HCT116 (cell line): ENCODE data around the gene PELO. TPM values are rescaled to one million over a fixed set of nuclear protein-coding genes. Genes with fewer than 3 reads are reported as not detected.

ENCODE experiments used
- ATAC-seq: fragments of 200-7000 bp; cut with Tn5 transposase; 2 replicates; pipeline ENCODE4 v1.9.1; 2020; ENCODE audit warnings: mild to moderate bottlenecking, moderate library complexity
- BruUV-seq: library from RNA; stranded (reverse); fragments of 400-500 nt; replicated peaks from 2 replicates; lab custom pipeline; 2021; lab: Mats Ljungman, UMichigan
- CTCF ChIA-PET: fragments of 300-600 bp; sonication (Branson Sonifier 250); formaldehyde crosslinking; loops from one replicate; lab custom pipeline; 2021; ENCODE audit warnings: antibody characterized with exemption; lab: Charles Lee
- POLR2A ChIA-PET: fragments of 300-600, 350-600 bp; sonication (Branson Sonifier 250); formaldehyde crosslinking; loops from one replicate; lab custom pipeline; 2021; ENCODE audit warnings: antibody characterized with exemption; lab: Charles Lee
- RAD21 ChIA-PET, 2 experiments: fragments of 300-600 bp; sonication (Branson Sonifier 250); formaldehyde crosslinking; loops; one replicate each; lab custom pipeline; 2023; ENCODE audit warnings: low total read pairs in 2 of 2; ENCODE audit not compliant: uncharacterized antibody in 2 of 2, unreplicated experiment in 2 of 2, low non-redundant PET in 1 of 2; lab: Charles Lee
- DNase-seq: peaks from one replicate; pipeline ENCODE4 v3.0.0-alpha.2; 2010; ENCODE audit warnings: low read depth, low spot score
- H2AFZ ChIP-seq: fragments of 200-600 bp; shearing (Covaris generic), sonication (generic); 2 replicates; pipeline ENCODE4 v1.6.1; 2017; ENCODE audit warnings: low read depth, mixed run types, mixed read lengths, antibody characterized with exemption, low read length; ENCODE audit not compliant: poor library complexity, severe bottlenecking
- H3K27ac ChIP-seq: 2 replicates; pipeline ENCODE4 v1.5.1; 2012; ENCODE audit warnings: low read depth, low read length
- H3K27me3 ChIP-seq: fragments of 200-600 bp; sonication (generic); 2 replicates; pipeline ENCODE4 v1.6.1; 2016; ENCODE audit warnings: mixed run types, low read length, mixed read lengths; ENCODE audit not compliant: insufficient read depth
- H3K36me3 ChIP-seq, 2 experiments: fragments of 200-500 bp in 1 of 2; fragments of 200-600 bp in 1 of 2; sonication (Bioruptor generic) in 1 of 2; sonication (generic) in 1 of 2; 2 replicates each; pipeline versions ENCODE4 v1.5.1 to v1.6.1; 2014 to 2016; ENCODE audit warnings: low read length in 2 of 2, inconsistent platforms in 1 of 2, mixed read lengths in 1 of 2, mixed run types in 1 of 2; ENCODE audit not compliant: insufficient read depth in 2 of 2, control insufficient read depth in 1 of 2
- H3K4me1 ChIP-seq, 2 experiments: fragments of 200-600 bp in 1 of 2; sonication (generic) in 1 of 2; 2 replicates each; pipeline versions ENCODE4 v1.5.1 to v1.6.1; 2012 to 2017; ENCODE audit warnings: low read length in 2 of 2, inconsistent platforms in 1 of 2, mild to moderate bottlenecking in 1 of 2, mixed read lengths in 1 of 2, mixed run types in 1 of 2, moderate library complexity in 1 of 2; ENCODE audit not compliant: insufficient read depth in 2 of 2, control insufficient read depth in 1 of 2
- H3K4me2 ChIP-seq: fragments of 200-600 bp; sonication (generic); 2 replicates; pipeline ENCODE4 v1.6.1; 2017; ENCODE audit warnings: mixed run types, low read length, mixed read lengths
- H3K4me3 ChIP-seq, 2 experiments: fragments of 200-600 bp in 1 of 2; sonication (generic) in 1 of 2; replicated peaks in 1 of 2; 2 replicates each; pipeline ENCODE4 v1.5.1; 2011 to 2016; ENCODE audit warnings: low read length in 2 of 2, control low read depth in 1 of 2, low read depth in 1 of 2, mild to moderate bottlenecking in 1 of 2, mixed read lengths in 1 of 2, mixed run types in 1 of 2
- H3K79me2 ChIP-seq: fragments of 200-600 bp; sonication (generic); 2 replicates; pipeline ENCODE4 v1.6.1; 2017; ENCODE audit warnings: mild to moderate bottlenecking, mixed run types, low read length, moderate library complexity, mixed read lengths; ENCODE audit not compliant: insufficient read depth
- H3K9ac ChIP-seq: fragments of 200-600 bp; sonication (generic); 2 replicates; pipeline ENCODE4 v1.6.1; 2016; ENCODE audit warnings: low read length, mixed read lengths
- H3K9me2 ChIP-seq: fragments of 200-600 bp; sonication (generic), shearing (Covaris generic); 2 replicates; pipeline ENCODE4 v1.6.1; 2017; ENCODE audit warnings: mixed run types, mild to moderate bottlenecking, moderate library complexity; ENCODE audit not compliant: insufficient read depth
- H3K9me3 ChIP-seq, 2 experiments: fragments of 200-500 bp in 1 of 2; fragments of 200-600 bp in 1 of 2; sonication (Bioruptor generic) in 1 of 2; sonication (generic) in 1 of 2; 2 replicates each; pipeline ENCODE4 v1.6.1; 2014 to 2017; ENCODE audit warnings: low read length in 2 of 2, mixed read lengths in 2 of 2, inconsistent platforms in 1 of 2, low read depth in 1 of 2, mild to moderate bottlenecking in 1 of 2, mixed run types in 1 of 2, moderate library complexity in 1 of 2; ENCODE audit not compliant: control insufficient read depth in 1 of 2, insufficient read depth in 1 of 2
- H4K20me1 ChIP-seq: fragments of 200-600 bp; sonication (generic), shearing (Covaris generic); 2 replicates; pipeline ENCODE4 v1.6.1; 2017; ENCODE audit warnings: mixed run types, mild to moderate bottlenecking, moderate library complexity; ENCODE audit not compliant: insufficient read depth
- CBX3 ChIP-seq: IDR thresholded peaks from 2 replicates; pipeline ENCODE4 v1.6.1; 2012; ENCODE audit warnings: low read depth
- CEBPB ChIP-seq: IDR thresholded peaks from 2 replicates; pipeline ENCODE4 v1.6.1; 2012; ENCODE audit warnings: low read depth
- CTCF ChIP-seq, 3 experiments: fragments of 200-600 bp in 1 of 3; sonication (generic) in 1 of 3; IDR thresholded peaks in 2 of 3; conservative IDR thresholded peaks in 1 of 3; 2 replicates each; pipeline ENCODE4 v1.5.1; 2012 to 2017; ENCODE audit warnings: low read depth in 2 of 3, low read length in 2 of 3, antibody characterized with exemption in 1 of 3, borderline replicate concordance in 1 of 3, control low read depth in 1 of 3, mild to moderate bottlenecking in 1 of 3, mixed read lengths in 1 of 3, mixed run types in 1 of 3, moderate library complexity in 1 of 3; ENCODE audit not compliant: insufficient read depth in 1 of 3
- ELF1 ChIP-seq: IDR thresholded peaks from 2 replicates; pipeline ENCODE4 v1.6.1; 2012; ENCODE audit warnings: low read depth, borderline replicate concordance
- FOSL1 ChIP-seq: IDR thresholded peaks from 2 replicates; pipeline ENCODE4 v1.6.1; 2012; ENCODE audit warnings: low read depth
- JUND ChIP-seq: IDR thresholded peaks from 2 replicates; pipeline ENCODE4 v1.6.1; 2012
- RAD21 ChIP-seq: IDR thresholded peaks from 2 replicates; pipeline ENCODE4 v1.6.1; 2012; ENCODE audit warnings: low read depth, mild to moderate bottlenecking
- SP1 ChIP-seq: IDR thresholded peaks from 2 replicates; pipeline ENCODE4 v1.6.1; 2012; ENCODE audit warnings: low read depth
- TCF7L2 ChIP-seq: IDR thresholded peaks from 2 replicates; pipeline ENCODE4 v1.7.0; 2011; ENCODE audit warnings: borderline replicate concordance, inconsistent platforms; ENCODE audit not compliant: insufficient read depth, insufficient read length; ENCODE audit errors: extremely low read depth
- ZNF274 ChIP-seq: fragments of 200-500 bp; sonication (Bioruptor generic); IDR thresholded peaks from 2 replicates; pipeline ENCODE4 v1.6.1; 2014; ENCODE audit warnings: mild to moderate bottlenecking, low read depth, low read length, inconsistent platforms
- intact Hi-C: fragments of 100-400 bp; cut with micrococcal nuclease; formaldehyde crosslinking; loops from 2 replicates; pipeline ENCODE4 v1.10.0; 2022
- total RNA-seq: library from RNA; stranded (reverse); gene quantifications from one replicate; pipeline ENCODE4 v1.2.1, GENCODE V29; 2021; ENCODE audit not compliant: unreplicated experiment

PELO gene
- total RNA-seq, 1 experiment from 2014 or later = 16.5 TPM

GRCh38 chr5:52749666-52750065 is 38.0 kb upstream of the PELO start:
- POLR2A ChIA-PET = no interaction called here

GRCh38 chr5:52751137-52751536 is 36.6 kb upstream of the PELO start:
- no peaks in the 10 kb centered on the region for H3K9me3 ChIP-seq
- no peak for TF ChIP-seq ELF1
- no peak for TF ChIP-seq CTCF (IDR thresholded peaks at IDR 0.05 in 2 of 3, conservative IDR thresholded peaks at IDR 0.05 in 1 of 3; ENCODE audit: borderline replicate concordance in 1 of 3, insufficient read depth in 1 of 3, low read depth in 2 of 3, low read length in 2 of 3)
- TF ChIP-seq CEBPB = no peak
- no peak for TF ChIP-seq CBX3
- TF ChIP-seq, all 23 proteins: peak for 0
- intact Hi-C loops = no loop called here
- Histone ChIP-seq H2AFZ (no peak overlapping the region), H3K79me2 (no peaks in the 10 kb centered on the region), H3K36me3 (no peaks in the 10 kb centered on the region), H3K27ac (no peak overlapping the region), H3K9ac (no peak overlapping the region), H3K9me2 (no peaks in the 10 kb centered on the region), H3K27me3 (0 out of 2 replicates have a peak, but pooled peaks cover 4% of the 10 kb centered on the region), H4K20me1 (no peaks in the 10 kb centered on the region), H3K4me2 (no peak overlapping the region), H3K4me1 (no peaks in the 10 kb centered on the region), H3K4me3 (no peak overlapping the region)
- DNase-seq (no peak), ATAC-seq (no peak)
- ChIA-PET RAD21 (no interaction called here), POLR2A (no interaction called here), CTCF (no interaction called here)
- no TSS peak for BruUV-seq

More at GRCh38 chr5:52749666-52750065, 38.0 kb upstream of the PELO start:
- Histone ChIP-seq H3K4me1 (no peaks in the 10 kb centered on the region), H3K27me3 (0 out of 2 replicates have a peak, but pooled peaks cover 4% of the 10 kb centered on the region), H2AFZ (no peak overlapping the region), H3K79me2 (no peaks in the 10 kb centered on the region), H3K4me2 (no peak overlapping the region), H3K27ac (no peak overlapping the region), H3K9me3 (no peaks in the 10 kb centered on the region), H3K9me2 (no peaks in the 10 kb centered on the region), H4K20me1 (no peaks in the 10 kb centered on the region), H3K9ac (no peak overlapping the region), H3K4me3 (no peak overlapping the region), H3K36me3 (no peaks in the 10 kb centered on the region)
- ATAC-seq (no peak), DNase-seq (no peak)
- ChIA-PET CTCF (no interaction called here), RAD21 (no interaction called here)
- intact Hi-C loops = no loop called here
- no TSS peak for BruUV-seq
- no peak for TF ChIP-seq ZNF274
- no peak for TF ChIP-seq RAD21
- no peak for TF ChIP-seq CEBPB
- no peak for TF ChIP-seq TCF7L2
- TF ChIP-seq JUND = no peak
- no peak for TF ChIP-seq SP1
- no peak for TF ChIP-seq FOSL1
